ENCODE results near the gene TMEFF1. TPM values are rescaled to one million over a fixed set of nuclear protein-coding genes. Genes with fewer than 3 reads are reported as not detected.

Gene TMEFF1
- total RNA-seq, 1 donor from 2014 or later, result 103 TPM

DNA sequence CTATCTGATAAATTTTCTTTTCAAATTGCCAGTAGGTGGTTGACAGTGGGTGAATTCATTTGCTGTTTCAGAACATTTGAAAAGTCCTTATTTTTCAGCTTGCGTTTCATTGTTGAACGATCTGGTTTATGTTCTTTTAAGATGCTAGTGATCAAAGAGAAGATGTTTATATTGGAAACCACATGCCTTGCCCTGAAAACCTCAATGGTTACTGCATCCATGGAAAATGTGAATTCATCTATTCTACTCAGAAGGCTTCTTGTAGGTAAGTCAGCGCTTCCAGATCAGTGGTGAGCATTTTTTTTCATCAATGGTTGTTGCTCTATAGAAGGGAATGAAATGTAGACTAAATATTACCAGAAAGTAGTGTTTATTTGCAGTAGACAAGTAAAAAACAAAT, 88.3 kb downstream of the TMEFF1 start:
- Histone ChIP-seq H3K36me3 (peaks cover 41% of the 10 kb centered on the region), H3K27me3 (no peaks in the 10 kb centered on the region), H4K20me1 (ENCODE audit: low read depth) (peaks cover 14% of the 10 kb centered on the region), H3K4me1 (no peaks in the 10 kb centered on the region), H3K27ac (no peak overlapping the region), H2AFZ (replicated peaks) (no peak overlapping the region), H3F3A (ENCODE audit: low read depth) (peaks cover 10% of the 10 kb centered on the region), H3K4me3 (no peak overlapping the region), H3K4me2 (no peak overlapping the region), H3K79me2 (ENCODE audit: low read depth) (peaks cover 80% of the 10 kb centered on the region), H3K9me3 (ENCODE audit: low read depth) (no peaks in the 10 kb centered on the region), H3K9ac (no peak overlapping the region)
- DNase-seq (ENCODE audit: low spot score), result no peak
- no peaks in the 10 kb centered on the region for H3K9me3 Mint-ChIP-seq
- H3K4me3 Mint-ChIP-seq, result no peak overlapping the region
- no peaks in the 10 kb centered on the region for H3K27me3 Mint-ChIP-seq (ENCODE audit: insufficient read depth, low read depth)
- H3K4me1 Mint-ChIP-seq, result no peaks in the 10 kb centered on the region
- H3K36me3 Mint-ChIP-seq, result peaks cover 27% of the 10 kb centered on the region
- TF ChIP-seq EZH2phosphoT487 (IDR thresholded peaks at IDR 0.05), result no peak
- no peak for TF ChIP-seq EZH2 (IDR thresholded peaks at IDR 0.05)
- TF ChIP-seq, protein P1, sequence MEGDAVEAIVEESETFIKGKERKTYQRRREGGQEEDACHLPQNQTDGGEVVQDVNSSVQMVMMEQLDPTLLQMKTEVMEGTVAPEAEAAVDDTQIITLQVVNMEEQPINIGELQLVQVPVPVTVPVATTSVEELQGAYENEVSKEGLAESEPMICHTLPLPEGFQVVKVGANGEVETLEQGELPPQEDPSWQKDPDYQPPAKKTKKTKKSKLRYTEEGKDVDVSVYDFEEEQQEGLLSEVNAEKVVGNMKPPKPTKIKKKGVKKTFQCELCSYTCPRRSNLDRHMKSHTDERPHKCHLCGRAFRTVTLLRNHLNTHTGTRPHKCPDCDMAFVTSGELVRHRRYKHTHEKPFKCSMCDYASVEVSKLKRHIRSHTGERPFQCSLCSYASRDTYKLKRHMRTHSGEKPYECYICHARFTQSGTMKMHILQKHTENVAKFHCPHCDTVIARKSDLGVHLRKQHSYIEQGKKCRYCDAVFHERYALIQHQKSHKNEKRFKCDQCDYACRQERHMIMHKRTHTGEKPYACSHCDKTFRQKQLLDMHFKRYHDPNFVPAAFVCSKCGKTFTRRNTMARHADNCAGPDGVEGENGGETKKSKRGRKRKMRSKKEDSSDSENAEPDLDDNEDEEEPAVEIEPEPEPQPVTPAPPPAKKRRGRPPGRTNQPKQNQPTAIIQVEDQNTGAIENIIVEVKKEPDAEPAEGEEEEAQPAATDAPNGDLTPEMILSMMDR (IDR thresholded peaks at IDR 0.05), result no peak
- no peak overlapping the region for H3K27ac Mint-ChIP-seq

DNA sequence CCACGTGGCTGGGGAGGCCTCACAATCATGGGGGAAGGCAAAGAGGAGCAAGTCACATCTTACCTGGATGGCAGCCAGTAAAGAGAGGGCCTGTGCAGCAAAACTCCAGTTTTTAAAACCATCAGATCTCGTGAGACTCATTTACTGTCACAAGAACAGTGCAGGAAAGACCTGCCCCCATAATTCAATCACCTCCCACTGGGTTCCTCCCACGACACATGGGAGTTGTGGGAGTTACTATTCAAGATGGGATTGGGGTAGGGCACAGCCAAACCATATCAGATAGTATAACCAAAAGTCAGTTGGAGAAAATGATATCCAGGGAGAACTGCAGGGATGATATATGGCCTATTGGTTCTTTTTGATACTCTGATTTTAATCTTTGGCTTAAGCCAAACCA, 94.9 kb downstream of the TMEFF1 start:
- no peaks in the 10 kb centered on the region for H3K27me3 ChIP-seq
- H3K9me3 ChIP-seq (ENCODE audit: low read depth), result no peaks in the 10 kb centered on the region
- H3K36me3 Mint-ChIP-seq, result peaks cover 24% of the 10 kb centered on the region
- H4K20me1 ChIP-seq (ENCODE audit: low read depth), result peaks cover 28% of the 10 kb centered on the region
- H3K4me3 ChIP-seq, result no peak overlapping the region
- peaks cover 71% of the 10 kb centered on the region for H3K79me2 ChIP-seq (ENCODE audit: low read depth)
- TF ChIP-seq, protein P1 (IDR thresholded peaks at IDR 0.05), result no peak
- TF ChIP-seq EZH2phosphoT487 (IDR thresholded peaks at IDR 0.05) (no peak), EZH2 (IDR thresholded peaks at IDR 0.05) (no peak)
- H3K4me2 ChIP-seq, result no peak overlapping the region
- H3K9ac ChIP-seq, result no peak overlapping the region
- peaks cover 14% of the 10 kb centered on the region for H3F3A ChIP-seq (ENCODE audit: low read depth)
- H3K9me3 Mint-ChIP-seq, result no peaks in the 10 kb centered on the region
- no peak overlapping the region for H3K4me3 Mint-ChIP-seq
- no peak overlapping the region for H2AFZ ChIP-seq (replicated peaks)
- H3K4me1 Mint-ChIP-seq, result no peaks in the 10 kb centered on the region
- DNase-seq (ENCODE audit: low spot score), result no peak
- H3K27ac ChIP-seq, result no peak overlapping the region
- no peaks in the 10 kb centered on the region for H3K27me3 Mint-ChIP-seq (ENCODE audit: insufficient read depth, low read depth)
- no peak overlapping the region for H3K27ac Mint-ChIP-seq
- peaks cover 13% of the 10 kb centered on the region for H3K4me1 ChIP-seq
- peaks cover 42% of the 10 kb centered on the region for H3K36me3 ChIP-seq

DNA sequence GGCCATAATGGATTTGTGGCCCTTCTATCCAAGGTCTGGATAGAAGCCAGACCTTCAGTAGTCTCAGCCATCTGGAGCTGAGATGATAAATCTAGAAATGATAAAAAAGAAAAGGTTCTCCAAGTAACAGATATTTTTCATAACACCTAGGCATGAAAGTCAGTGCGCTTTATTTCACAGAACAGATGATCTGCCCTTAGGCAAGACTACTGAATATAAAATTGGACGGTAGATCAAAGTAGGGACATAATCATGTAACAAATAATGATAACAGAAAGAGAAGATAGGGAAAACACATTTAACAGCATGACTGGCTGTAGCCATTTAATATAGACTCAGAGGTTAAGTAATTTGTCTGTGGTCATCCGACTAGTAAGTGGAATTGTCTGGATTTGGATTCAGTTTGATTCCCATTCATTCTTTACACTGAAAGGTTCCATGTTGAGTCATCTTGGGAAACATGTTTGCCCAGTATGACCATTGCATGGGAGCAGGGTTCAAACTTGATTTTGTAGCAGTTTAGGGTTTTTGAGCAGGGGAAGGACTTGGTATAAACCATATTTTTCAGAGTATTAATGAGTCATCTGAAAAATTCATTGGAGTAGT, 100.8 kb downstream of the TMEFF1 start:
- no peak overlapping the region for H3K27ac Mint-ChIP-seq
- Histone ChIP-seq H3K79me2 (ENCODE audit: low read depth) (peaks cover 30% of the 10 kb centered on the region), H3K4me1 (peaks cover 13% of the 10 kb centered on the region), H4K20me1 (ENCODE audit: low read depth) (peaks cover 21% of the 10 kb centered on the region), H2AFZ (replicated peaks) (no peak overlapping the region), H3K27ac (no peak overlapping the region), H3K4me2 (no peak overlapping the region), H3K9me3 (ENCODE audit: low read depth) (no peaks in the 10 kb centered on the region), H3K27me3 (no peaks in the 10 kb centered on the region), H3K4me3 (no peak overlapping the region), H3K36me3 (peaks cover 41% of the 10 kb centered on the region), H3F3A (ENCODE audit: low read depth) (no peaks in the 10 kb centered on the region), H3K9ac (no peak overlapping the region)
- peaks cover 37% of the 10 kb centered on the region for H3K36me3 Mint-ChIP-seq
- no peaks in the 10 kb centered on the region for H3K4me1 Mint-ChIP-seq
- TF ChIP-seq EZH2phosphoT487 (IDR thresholded peaks at IDR 0.05), result no peak
- TF ChIP-seq EZH2 (IDR thresholded peaks at IDR 0.05), result no peak
- TF ChIP-seq, protein P1 (IDR thresholded peaks at IDR 0.05), result no peak
- DNase-seq (ENCODE audit: low spot score), result no peak
- no peaks in the 10 kb centered on the region for H3K27me3 Mint-ChIP-seq (ENCODE audit: insufficient read depth, low read depth)
- H3K9me3 Mint-ChIP-seq, result no peaks in the 10 kb centered on the region
- H3K4me3 Mint-ChIP-seq, result no peak overlapping the region
